ENCODE measurements around the gene AKAIN1.

AKAIN1 gene

GRCh38 chr18:5093902-5094301 is 103.2 kb downstream of the AKAIN1 start:
- DNase-seq (ENCODE audit: low spot score): no peak
